Activated CD4-positive, alpha-beta T cell treated with anti-CD3 and anti-CD28 coated beads, Interleukin-2, amount 10 ng/mL, durations not matched to agents 24 days and 14 days (primary cell): ENCODE data around the gene MGAT3. TPM values are rescaled to one million over a fixed set of nuclear protein-coding genes. Genes with fewer than 3 reads are reported as not detected.

Experiments used
- DNase-seq: peaks from one replicate; pipeline ENCODE4 v3.0.0; 2022
- H3K27ac Mint-ChIP-seq: one replicate; pipeline ENCODE4 v1.8.0; 2022; ENCODE audit warnings: mild to moderate bottlenecking, mixed read lengths
- H3K27me3 Mint-ChIP-seq: one replicate; pipeline ENCODE4 v1.8.0; 2022; ENCODE audit warnings: mixed read lengths
- H3K36me3 Mint-ChIP-seq: one replicate; pipeline ENCODE4 v1.8.0; 2022; ENCODE audit warnings: low read depth, mild to moderate bottlenecking, mixed read lengths
- H3K4me1 Mint-ChIP-seq: one replicate; pipeline ENCODE4 v1.8.0; 2021; ENCODE audit warnings: mixed read lengths
- H3K4me3 Mint-ChIP-seq: one replicate; pipeline ENCODE4 v1.8.0; 2022; ENCODE audit warnings: mild to moderate bottlenecking, moderate library complexity, mixed read lengths
- H3K9me3 Mint-ChIP-seq: one replicate; pipeline ENCODE4 v1.8.0; 2021; ENCODE audit warnings: mixed read lengths
- intact Hi-C: fragments of 100-400 bp; cut with micrococcal nuclease; formaldehyde crosslinking; loops from one replicate; pipeline ENCODE4 v1.15.1; 2023
- total RNA-seq: library from RNA; stranded (reverse); gene quantifications from 2 replicates; pipeline ENCODE4 v1.2.3, GENCODE V29; 2022

The MGAT3 gene
- total RNA-seq, 1 donor from 2014 or later = 1.9 TPM

DNA sequence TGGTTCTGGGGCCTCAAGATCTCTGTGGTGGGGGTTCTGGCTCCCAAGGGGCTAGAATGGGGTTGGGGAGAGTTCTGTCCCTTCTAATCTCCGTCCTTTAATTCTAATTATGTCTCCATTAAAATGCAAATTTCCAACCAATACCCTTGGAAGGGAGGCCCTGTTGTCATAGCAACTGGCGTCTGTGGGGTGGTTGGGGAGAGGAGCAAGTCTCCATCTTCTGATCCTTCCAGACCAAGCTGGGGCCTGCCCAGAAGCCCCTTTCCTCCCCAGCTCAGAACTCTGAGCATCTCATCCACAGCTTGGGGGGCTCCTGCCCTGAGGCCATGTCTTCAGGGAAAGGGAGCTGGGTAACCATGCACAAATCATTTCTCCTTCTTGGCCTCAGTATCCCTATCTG, 81.2 kb downstream of the MGAT3 start:
- H3K36me3 Mint-ChIP-seq = no peaks in the 10 kb centered on the region
- H3K4me3 Mint-ChIP-seq = no peak overlapping the region
- H3K9me3 Mint-ChIP-seq = no peaks in the 10 kb centered on the region
- peaks cover 8% of the 10 kb centered on the region for H3K4me1 Mint-ChIP-seq
- H3K27me3 Mint-ChIP-seq = peaks cover 8% of the 10 kb centered on the region
- no peak overlapping the region for H3K27ac Mint-ChIP-seq
- intact Hi-C loops = no loop called here
- DNase-seq = no peak

Other genes starting within 250 kb of the MGAT3 start
- gene PDGFB, start 212.0 kb upstream of the MGAT3 start, total RNA-seq = 2.2 and 2.3 TPM in 2 replicates
- gene RPL3, start 137.4 kb upstream of the MGAT3 start, total RNA-seq = 2,129 and 2,132 TPM in 2 replicates
- gene SYNGR1, start 107.0 kb upstream of the MGAT3 start, total RNA-seq = not detected in 2 replicates
- gene TAB1, start 57.2 kb upstream of the MGAT3 start, total RNA-seq = 24.9 and 27.0 TPM in 2 replicates
- gene MIEF1, start 45.3 kb downstream of the MGAT3 start, total RNA-seq = 53.7 and 54.8 TPM in 2 replicates
- 392 and 393 TPM in 2 replicates for gene ATF4, start 63.5 kb downstream of the MGAT3 start, total RNA-seq
- 96.2 and 96.9 TPM in 2 replicates for gene RPS19BP1, start 75.7 kb downstream of the MGAT3 start, total RNA-seq
- 0.05 and 0.07 TPM in 2 replicates for gene CACNA1I, start 113.7 kb downstream of the MGAT3 start, total RNA-seq